NCI-H82 (cell line): Measurements from ENCODE around the gene UBE2O.
A peak's percentile ranks its signal among the peaks of the same experiment; 100 is the strongest.
"Not testable (repeated sequence)": the region's sequence is repeated elsewhere in the genome, so short reads cannot be mapped to it uniquely, and the experiment has no call there.

Experiments
- DNase-seq: peaks from one replicate; lab custom pipeline; 2025; lab: John Stamatoyannopoulos, UW

UBE2O gene

GRCh38 chr17:76370261-76370993, 82.5 kb downstream of the UBE2O start:
- no peak for DNase-seq

- DNase-seq, result no peak
These were observed 83.1 kb downstream of the UBE2O start for GRCh38 chr17:76369804-76370203.

GRCh38 chr17:76369379-76369778, 83.6 kb downstream of the UBE2O start:
- no peak for DNase-seq

GRCh38 chr17:76368545-76368944, 84.4 kb downstream of the UBE2O start:
- no peak for DNase-seq

GRCh38 chr17:76367642-76368041, 85.3 kb downstream of the UBE2O start:
- no peak for DNase-seq

GRCh38 chr17:76366247-76366646, 86.7 kb downstream of the UBE2O start:
- no peak for DNase-seq

- no peak for DNase-seq
These were observed 87.6 kb downstream of the UBE2O start for GRCh38 chr17:76365256-76365903.

- DNase-seq, result no peak
These were observed 89.7 kb downstream of the UBE2O start for GRCh38 chr17:76363107-76363842.

- DNase-seq, result no peak
These were observed 92.5 kb downstream of the UBE2O start for GRCh38 chr17:76360461-76360860.

GRCh38 chr17:76359776-76360175, 93.2 kb downstream of the UBE2O start:
- DNase-seq, result peak; percentile 15

GRCh38 chr17:76359375-76359774, 93.6 kb downstream of the UBE2O start:
- DNase-seq, result no peak

GRCh38 chr17:76357597-76358158, 95.3 kb downstream of the UBE2O start:
- DNase-seq, result no peak

GRCh38 chr17:76356803-76357456, 96.0 kb downstream of the UBE2O start:
- DNase-seq, result no peak

- peak; percentile 17 for DNase-seq
These were observed 98.1 kb downstream of the UBE2O start for GRCh38 chr17:76354747-76355310.

GRCh38 chr17:76354317-76354729, 98.6 kb downstream of the UBE2O start:
- no peak for DNase-seq

- DNase-seq, result peak; percentile 95
These were observed 99.2 kb downstream of the UBE2O start, which contains the start of gene PRPSAP1 for GRCh38 chr17:76353599-76354316. PRPSAP1 (minus strand) TSS chr17:76353916; CDS start chr17:76353703, 213 bp downstream.

- DNase-seq, result peak; percentile 48
These were observed 99.9 kb downstream of the UBE2O start for GRCh38 chr17:76353004-76353598.

- DNase-seq, result no peak
These were observed 101.4 kb downstream of the UBE2O start for GRCh38 chr17:76351526-76352071.

GRCh38 chr17:76350463-76350862, 102.5 kb downstream of the UBE2O start:
- no peak for DNase-seq

- DNase-seq, result not testable (repeated sequence)
These were observed 106.0 kb downstream of the UBE2O start for GRCh38 chr17:76346936-76347335.
